GM13977 (cell line): ENCODE measurements around the gene DISC1.

Experiments used
- DNase-seq: peaks from one replicate; pipeline ENCODE4 v3.0.0; 2012; ENCODE audit warnings: low spot score
- CTCF ChIP-seq: IDR thresholded peaks from 2 replicates; pipeline ENCODE4 v1.5.1; 2012; ENCODE audit warnings: mild to moderate bottlenecking, control low read depth; ENCODE audit not compliant: insufficient read depth; ENCODE audit errors: extremely low read depth, missing control alignments
- in situ Hi-C: fragments of 300-500 bp; cut with MboI; formaldehyde crosslinking; loops from one replicate; pipeline ENCODE4 v1.12.0; 2022; ENCODE audit warnings: low sequenced_read_pairs, low pct_unique_long_range_greater_than_20kb, mixed read lengths, inconsistent platforms; ENCODE audit not compliant: unreplicated experiment

The DISC1 gene

GRCh38 chr1:231686384-231686783, 59.8 kb downstream of the DISC1 start:
- no peak for DNase-seq
- in situ Hi-C loops: no loop called here
- no peak for TF ChIP-seq CTCF

- DNase-seq: no peak
- no peak for TF ChIP-seq CTCF
- in situ Hi-C loops: no loop called here
Observed at GRCh38 chr1:231688989-231689388, 62.4 kb downstream of the DISC1 start.

- no peak for DNase-seq
- in situ Hi-C loops: no loop called here
- no peak for TF ChIP-seq CTCF
Observed at GRCh38 chr1:231690059-231690458, 63.5 kb downstream of the DISC1 start.

GRCh38 chr1:231691618-231692259, 65.1 kb downstream of the DISC1 start:
- TF ChIP-seq CTCF: peak; percentile 9
- in situ Hi-C loops: no loop called here
- no peak for DNase-seq

- no peak for DNase-seq
- in situ Hi-C loops: no loop called here
- TF ChIP-seq CTCF: no peak
Observed at GRCh38 chr1:231693361-231694074, 66.9 kb downstream of the DISC1 start.

- no peak for DNase-seq
- TF ChIP-seq CTCF: no peak
- in situ Hi-C loops: no loop called here
Observed at GRCh38 chr1:231694075-231694431, 67.5 kb downstream of the DISC1 start.
